GM12878 (cell line): Measurements from ENCODE around the gene SBF2. TPM values are rescaled to one million over a fixed set of nuclear protein-coding genes. Genes with fewer than 3 reads are reported as not detected.

ENCODE experiments used
- ATAC-seq: fragments of 200-7000 bp; cut with Tn5 transposase; 3 replicates; pipeline ENCODE4 v1.9.1; 2020; ENCODE audit warnings: mild to moderate bottlenecking, moderate library complexity
- BruUV-seq: library from RNA; stranded (reverse); fragments of 400-500 nt; replicated peaks from 2 replicates; lab custom pipeline; 2021; lab: Mats Ljungman, UMichigan
- CTCF ChIA-PET: fragments of 300-600 bp; sonication (Branson Sonifier 250); formaldehyde crosslinking; extraction: SDS; loops from one replicate; lab custom pipeline; 2021; ENCODE audit warnings: inconsistent platforms; lab: Yijun Ruan, JAX
- POLR2A ChIA-PET: fragments of 350-600 bp; formaldehyde crosslinking; extraction: SDS; loops from one replicate; lab custom pipeline; 2021; ENCODE audit warnings: inconsistent platforms; lab: Charles Lee
- RAD21 ChIA-PET: fragments of 300-600 bp; sonication (Branson Sonifier 250); formaldehyde crosslinking; loops from one replicate; lab custom pipeline; 2023; ENCODE audit warnings: antibody characterized with exemption; ENCODE audit not compliant: unreplicated experiment; lab: Charles Lee
- SMC1A ChIA-PET: fragments of 300-600 bp; sonication (Branson Sonifier 250); formaldehyde crosslinking; loops from one replicate; lab custom pipeline; 2023; ENCODE audit not compliant: unreplicated experiment, uncharacterized antibody; lab: Charles Lee
- DNase-seq: peaks from one replicate; pipeline ENCODE4 v3.0.0-alpha.2; 2011; ENCODE audit warnings: low read depth, low spot score
- FAIRE-seq: peaks from 3 replicates; lab custom pipeline; 2011; peaks lifted over from hg19 to GRCh38; lab: Jason Lieb, UNC
- H2AFZ ChIP-seq: 2 replicates; pipeline ENCODE4 v1.6.0; 2011; ENCODE audit warnings: low read depth, low read length, control low read depth; ENCODE audit not compliant: control insufficient read depth
- H3K27ac ChIP-seq: 2 replicates; pipeline ENCODE4 v1.5.1; 2011; ENCODE audit warnings: control low read depth; ENCODE audit not compliant: control insufficient read depth, insufficient read depth
- H3K27me3 ChIP-seq, 2 experiments: replicated peaks in 1 of 2; 2 replicates each; pipeline versions ENCODE4 v1.6.0 to v1.6.1; 2011; ENCODE audit warnings: low read length in 1 of 2; ENCODE audit not compliant: control insufficient read depth in 2 of 2, insufficient read depth in 2 of 2
- H3K36me3 ChIP-seq, 2 experiments: 2 replicates each; pipeline ENCODE4 v1.5.1; 2011; ENCODE audit warnings: low read length in 1 of 2; ENCODE audit not compliant: control insufficient read depth in 2 of 2, insufficient read depth in 2 of 2
- H3K4me1 ChIP-seq: 2 replicates; pipeline ENCODE4 v1.6.1; 2011; ENCODE audit warnings: mild to moderate bottlenecking, low read length, moderate library complexity, mixed read lengths; ENCODE audit not compliant: control insufficient read depth, insufficient read depth
- H3K4me2 ChIP-seq: 2 replicates; pipeline ENCODE4 v1.6.0; 2011; ENCODE audit warnings: control low read depth; ENCODE audit not compliant: control insufficient read depth, insufficient read depth
- H3K4me3 ChIP-seq: fragments of 200-600 bp; sonication (generic); 2 replicates; pipeline ENCODE4 v1.5.1; 2016
- H3K79me2 ChIP-seq: 2 replicates; pipeline ENCODE4 v1.6.0; 2011; ENCODE audit warnings: low read length; ENCODE audit not compliant: control insufficient read depth, insufficient read depth
- H3K9ac ChIP-seq: 2 replicates; pipeline ENCODE4 v1.8.0; 2011; ENCODE audit warnings: low read length, control low read depth, mixed read lengths; ENCODE audit not compliant: control insufficient read depth, insufficient read depth
- H3K9me3 ChIP-seq: replicated peaks from 3 replicates; pipeline ENCODE4 v1.5.1; 2011; ENCODE audit warnings: mild to moderate bottlenecking, low read length; ENCODE audit not compliant: control insufficient read depth, insufficient read depth
- H4K20me1 ChIP-seq: 2 replicates; pipeline ENCODE4 v1.6.0; 2011; ENCODE audit not compliant: control insufficient read depth, insufficient read depth
- ETV6 ChIP-seq, 2 experiments: fragments of 450-650 bp in 1 of 2; IDR thresholded peaks in 1 of 2; conservative IDR thresholded peaks in 1 of 2; 2 replicates each; pipeline ENCODE4 v1.6.1; 2014; ENCODE audit warnings: antibody characterized with exemption in 1 of 2, borderline replicate concordance in 1 of 2, low read depth in 1 of 2, mild to moderate bottlenecking in 1 of 2, moderate library complexity in 1 of 2
- SREBF2 ChIP-seq: IDR thresholded peaks from 2 replicates; pipeline ENCODE4 v1.6.1; 2012; ENCODE audit warnings: mild to moderate bottlenecking, low read length
- WGBS: methylation state at CpG from one replicate; pipeline ENCODE4 v1.1.6; 2016; ENCODE audit warnings: low lambda C conversion rate; ENCODE audit not compliant: insufficient replicate concordance, insufficient coverage; ENCODE audit errors: missing lambda C conversion rate; 5-methylcytosine and 5-hydroxymethylcytosine counted together
- in situ Hi-C: fragments of 300-500 bp; cut with MboI; formaldehyde crosslinking; loops from 9 replicates; pipeline ENCODE4 v1.14.3; 2018; ENCODE audit warnings: mixed read lengths
- intact Hi-C: fragments of 100-400 bp; cut with micrococcal nuclease; formaldehyde crosslinking; loops from one replicate; pipeline ENCODE4 v1.14.2; 2022; ENCODE audit not compliant: unreplicated experiment
- polyA plus RNA-seq, 11 experiments: library from polyadenylated mRNA; depleted of rRNA in 4 of 11; unstranded in 6 of 11; stranded (reverse) in 5 of 11; fragments of >200 nt; fragmentation: Nextera tagmentation in 4 of 11; fragmentation: Illumina TruSeq in 1 of 11; extraction: Ambion mirVana in 4 of 11; extraction: Trizol in 1 of 11; gene quantifications; 1 replicate in 1 of 11; 2 replicates in 10 of 11; pipeline versions ENCODE4 v1.2.1 to v1.2.3, GENCODE V29; 2011 to 2016; ENCODE audit warnings: inconsistent platforms in 2 of 11, missing spikeins in 2 of 11, low read depth in 1 of 11
- total RNA-seq, 4 experiments: library from RNA; depleted of rRNA in 3 of 4; stranded (reverse); fragments of >200 nt in 3 of 4; fragmentation: Illumina TruSeq in 1 of 4; extraction: Trizol in 1 of 4; gene quantifications; 2 replicates each; pipeline versions ENCODE4 v1.2.1 to v1.2.3, GENCODE V29; 2013 to 2021
- TF ChIP-seq, protein P1 (sequence below): fragments of 450-650 bp; formaldehyde crosslinking; IDR thresholded peaks from 2 replicates; pipeline ENCODE4 v1.5.0; 2022; ENCODE audit warnings: mild to moderate bottlenecking, missing genetic modification characterization
- TF ChIP-seq, protein P2 (sequence below): fragments of 450-650 bp; IDR thresholded peaks from 2 replicates; pipeline ENCODE4 v1.6.1; 2016; ENCODE audit warnings: mild to moderate bottlenecking, moderate library complexity, borderline replicate concordance

SBF2 gene
- total and polyA plus RNA-seq, 10 of the 15 experiments (the other 5 are each of a cell fraction or from before 2014, with no cell fraction given): 0.24 to 2.3 (median 1.1) TPM

DNA sequence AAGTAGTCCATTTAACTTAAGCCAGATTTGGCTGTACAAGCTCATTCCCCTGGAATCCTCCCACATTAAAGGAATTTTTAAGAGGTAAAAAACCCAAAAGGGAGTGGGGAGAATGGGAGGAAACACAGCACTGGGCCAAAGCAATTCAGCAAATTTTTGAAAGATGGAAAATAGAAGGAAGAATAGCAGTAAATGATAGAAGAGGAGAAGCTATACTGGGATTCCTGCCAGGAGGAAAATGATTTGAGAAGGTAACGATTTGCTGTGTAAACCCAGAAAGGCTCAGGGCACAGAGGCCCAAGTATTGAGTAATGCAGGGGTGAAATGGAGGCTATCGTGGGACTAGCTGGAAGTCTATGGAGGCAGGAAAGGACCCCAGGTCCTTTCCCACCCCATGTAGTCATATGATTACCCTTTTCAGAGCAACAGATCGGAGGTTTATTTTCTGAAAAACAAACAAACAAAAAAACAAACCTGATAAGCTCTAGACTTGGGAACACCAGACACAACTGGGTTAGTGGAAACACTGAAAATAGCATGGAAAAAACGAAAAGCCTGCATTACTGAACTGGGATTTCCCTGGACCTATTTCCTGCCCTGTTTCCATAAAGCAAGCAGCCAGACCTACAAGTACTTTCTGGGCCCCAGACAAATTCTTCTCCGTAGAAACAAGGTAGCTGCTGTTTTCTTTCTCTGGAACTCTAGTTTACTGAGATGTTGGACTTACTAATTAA, 490.2 kb downstream of the SBF2 start (continued):
- no peak for TF ChIP-seq ETV6 (conservative IDR thresholded peaks at IDR 0.05 in 1 of 2, IDR thresholded peaks at IDR 0.05 in 1 of 2; ENCODE audit: borderline replicate concordance in 1 of 2, low read depth in 1 of 2)
- TF ChIP-seq, protein P1, sequence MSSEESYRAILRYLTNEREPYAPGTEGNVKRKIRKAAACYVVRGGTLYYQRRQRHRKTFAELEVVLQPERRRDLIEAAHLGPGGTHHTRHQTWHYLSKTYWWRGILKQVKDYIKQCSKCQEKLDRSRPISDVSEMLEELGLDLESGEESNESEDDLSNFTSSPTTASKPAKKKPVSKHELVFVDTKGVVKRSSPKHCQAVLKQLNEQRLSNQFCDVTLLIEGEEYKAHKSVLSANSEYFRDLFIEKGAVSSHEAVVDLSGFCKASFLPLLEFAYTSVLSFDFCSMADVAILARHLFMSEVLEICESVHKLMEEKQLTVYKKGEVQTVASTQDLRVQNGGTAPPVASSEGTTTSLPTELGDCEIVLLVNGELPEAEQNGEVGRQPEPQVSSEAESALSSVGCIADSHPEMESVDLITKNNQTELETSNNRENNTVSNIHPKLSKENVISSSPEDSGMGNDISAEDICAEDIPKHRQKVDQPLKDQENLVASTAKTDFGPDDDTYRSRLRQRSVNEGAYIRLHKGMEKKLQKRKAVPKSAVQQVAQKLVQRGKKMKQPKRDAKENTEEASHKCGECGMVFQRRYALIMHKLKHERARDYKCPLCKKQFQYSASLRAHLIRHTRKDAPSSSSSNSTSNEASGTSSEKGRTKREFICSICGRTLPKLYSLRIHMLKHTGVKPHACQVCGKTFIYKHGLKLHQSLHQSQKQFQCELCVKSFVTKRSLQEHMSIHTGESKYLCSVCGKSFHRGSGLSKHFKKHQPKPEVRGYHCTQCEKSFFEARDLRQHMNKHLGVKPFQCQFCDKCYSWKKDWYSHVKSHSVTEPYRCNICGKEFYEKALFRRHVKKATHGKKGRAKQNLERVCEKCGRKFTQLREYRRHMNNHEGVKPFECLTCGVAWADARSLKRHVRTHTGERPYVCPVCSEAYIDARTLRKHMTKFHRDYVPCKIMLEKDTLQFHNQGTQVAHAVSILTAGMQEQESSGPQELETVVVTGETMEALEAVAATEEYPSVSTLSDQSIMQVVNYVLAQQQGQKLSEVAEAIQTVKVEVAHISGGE (CRISPR knock-in tag): no peak

DNA sequence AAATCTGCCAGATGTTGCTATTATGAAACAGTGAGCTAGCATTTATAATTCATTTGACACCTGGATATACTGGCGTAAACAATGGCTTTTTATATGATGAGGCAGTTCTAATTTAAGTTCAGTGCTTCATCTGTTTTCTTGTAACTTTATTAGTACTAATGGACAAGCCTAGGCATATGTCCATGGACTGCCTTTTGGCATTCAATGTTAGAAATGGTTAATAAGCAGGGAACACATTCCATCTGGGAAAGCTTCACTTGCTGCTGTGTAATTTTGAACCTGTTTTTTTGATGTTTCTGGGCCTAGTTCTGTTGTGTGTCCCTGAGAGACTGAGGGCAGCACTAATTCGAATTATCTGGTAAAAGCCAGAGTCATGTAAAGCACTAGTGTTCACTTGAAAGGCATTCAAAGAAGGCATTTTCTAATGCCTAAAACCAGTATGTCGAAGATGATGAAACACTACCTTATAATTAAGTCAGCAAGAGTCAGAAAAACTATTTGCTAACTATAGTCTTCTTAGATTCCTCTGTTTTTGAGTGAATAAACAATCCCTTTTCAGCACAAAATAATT, 491.6 kb downstream of the SBF2 start:
- H3K4me2 ChIP-seq: no peak overlapping the region
- H3K27me3 ChIP-seq: no peaks in the 10 kb centered on the region; a peak in 2 of 4 replicates
- no peaks in the 10 kb centered on the region for H3K4me1 ChIP-seq
- ATAC-seq (no peak), DNase-seq (no peak), FAIRE-seq (no peak)
- H2AFZ ChIP-seq: no peak overlapping the region
- H3K27ac ChIP-seq: no peak overlapping the region
- CTCF ChIA-PET: interaction anchor here (0.7 to 1.4 kb wide), 2 partner anchors 12 kb away, joined by 3 to 5 read pairs; no protein-coding TSS in a partner anchor
- intact Hi-C loops: no loop called here
- no peak overlapping the region for H3K4me3 ChIP-seq
- in situ Hi-C loops: no loop called here
- POLR2A ChIA-PET: no interaction called here
- WGBS: 76% methylated on average over 3 of the region's 3 CpGs
- H4K20me1 ChIP-seq: no peaks in the 10 kb centered on the region
- no peak overlapping the region for H3K9ac ChIP-seq
- H3K9me3 ChIP-seq: no peaks in the 10 kb centered on the region
- SMC1A ChIA-PET: interaction anchor here (0.8 to 1.5 kb wide), 3 partner anchors 58 to 96 kb away, joined by 3 read pairs; no protein-coding TSS in a partner anchor
- no peak for TF ChIP-seq SREBF2
- TF ChIP-seq, protein P2, sequence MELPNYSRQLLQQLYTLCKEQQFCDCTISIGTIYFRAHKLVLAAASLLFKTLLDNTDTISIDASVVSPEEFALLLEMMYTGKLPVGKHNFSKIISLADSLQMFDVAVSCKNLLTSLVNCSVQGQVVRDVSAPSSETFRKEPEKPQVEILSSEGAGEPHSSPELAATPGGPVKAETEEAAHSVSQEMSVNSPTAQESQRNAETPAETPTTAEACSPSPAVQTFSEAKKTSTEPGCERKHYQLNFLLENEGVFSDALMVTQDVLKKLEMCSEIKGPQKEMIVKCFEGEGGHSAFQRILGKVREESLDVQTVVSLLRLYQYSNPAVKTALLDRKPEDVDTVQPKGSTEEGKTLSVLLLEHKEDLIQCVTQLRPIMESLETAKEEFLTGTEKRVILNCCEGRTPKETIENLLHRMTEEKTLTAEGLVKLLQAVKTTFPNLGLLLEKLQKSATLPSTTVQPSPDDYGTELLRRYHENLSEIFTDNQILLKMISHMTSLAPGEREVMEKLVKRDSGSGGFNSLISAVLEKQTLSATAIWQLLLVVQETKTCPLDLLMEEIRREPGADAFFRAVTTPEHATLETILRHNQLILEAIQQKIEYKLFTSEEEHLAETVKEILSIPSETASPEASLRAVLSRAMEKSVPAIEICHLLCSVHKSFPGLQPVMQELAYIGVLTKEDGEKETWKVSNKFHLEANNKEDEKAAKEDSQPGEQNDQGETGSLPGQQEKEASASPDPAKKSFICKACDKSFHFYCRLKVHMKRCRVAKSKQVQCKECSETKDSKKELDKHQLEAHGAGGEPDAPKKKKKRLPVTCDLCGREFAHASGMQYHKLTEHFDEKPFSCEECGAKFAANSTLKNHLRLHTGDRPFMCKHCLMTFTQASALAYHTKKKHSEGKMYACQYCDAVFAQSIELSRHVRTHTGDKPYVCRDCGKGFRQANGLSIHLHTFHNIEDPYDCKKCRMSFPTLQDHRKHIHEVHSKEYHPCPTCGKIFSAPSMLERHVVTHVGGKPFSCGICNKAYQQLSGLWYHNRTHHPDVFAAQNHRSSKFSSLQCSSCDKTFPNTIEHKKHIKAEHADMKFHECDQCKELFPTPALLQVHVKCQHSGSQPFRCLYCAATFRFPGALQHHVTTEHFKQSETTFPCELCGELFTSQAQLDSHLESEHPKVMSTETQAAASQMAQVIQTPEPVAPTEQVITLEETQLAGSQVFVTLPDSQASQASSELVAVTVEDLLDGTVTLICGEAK: 0 out of 2 replicates have a peak, but pooled peaks have one; percentile 21
- no peaks in the 10 kb centered on the region for H3K36me3 ChIP-seq
- no TSS peak for BruUV-seq
- RAD21 ChIA-PET: no interaction called here
- no peaks in the 10 kb centered on the region for H3K79me2 ChIP-seq
